NCI-H2107 treated with DMSO at 0.1 percent for 48 hours (cell line): ENCODE data around the gene VWDE.
A peak's percentile ranks its signal among the peaks of the same experiment; 100 is the strongest.
"Not testable (repeated sequence)": the region's sequence is repeated elsewhere in the genome, so short reads cannot be mapped to it uniquely, and the experiment has no call there.

ENCODE experiments used
- DNase-seq: peaks from one replicate; lab custom pipeline; 2025; ENCODE audit not compliant: unreplicated experiment; lab: John Stamatoyannopoulos, UW

The VWDE gene

DNA sequence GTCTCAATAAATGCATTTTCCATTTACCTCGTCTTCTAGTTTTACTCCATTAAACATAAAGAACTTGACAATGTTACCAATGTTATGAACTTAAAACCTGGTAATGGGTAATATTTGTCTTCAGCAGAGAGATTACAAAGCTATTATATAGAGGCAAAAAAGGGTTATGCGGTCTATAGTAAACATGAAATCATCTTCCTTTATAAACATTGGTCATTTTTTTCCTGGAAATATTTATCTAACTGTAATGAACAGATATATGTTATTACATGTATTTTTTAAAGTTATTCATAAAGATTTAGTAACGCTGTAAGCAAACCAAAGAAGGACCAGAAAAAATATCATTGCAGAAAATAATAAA is 1.3 kb downstream of the VWDE start:
- peak; percentile 18 for DNase-seq

DNA sequence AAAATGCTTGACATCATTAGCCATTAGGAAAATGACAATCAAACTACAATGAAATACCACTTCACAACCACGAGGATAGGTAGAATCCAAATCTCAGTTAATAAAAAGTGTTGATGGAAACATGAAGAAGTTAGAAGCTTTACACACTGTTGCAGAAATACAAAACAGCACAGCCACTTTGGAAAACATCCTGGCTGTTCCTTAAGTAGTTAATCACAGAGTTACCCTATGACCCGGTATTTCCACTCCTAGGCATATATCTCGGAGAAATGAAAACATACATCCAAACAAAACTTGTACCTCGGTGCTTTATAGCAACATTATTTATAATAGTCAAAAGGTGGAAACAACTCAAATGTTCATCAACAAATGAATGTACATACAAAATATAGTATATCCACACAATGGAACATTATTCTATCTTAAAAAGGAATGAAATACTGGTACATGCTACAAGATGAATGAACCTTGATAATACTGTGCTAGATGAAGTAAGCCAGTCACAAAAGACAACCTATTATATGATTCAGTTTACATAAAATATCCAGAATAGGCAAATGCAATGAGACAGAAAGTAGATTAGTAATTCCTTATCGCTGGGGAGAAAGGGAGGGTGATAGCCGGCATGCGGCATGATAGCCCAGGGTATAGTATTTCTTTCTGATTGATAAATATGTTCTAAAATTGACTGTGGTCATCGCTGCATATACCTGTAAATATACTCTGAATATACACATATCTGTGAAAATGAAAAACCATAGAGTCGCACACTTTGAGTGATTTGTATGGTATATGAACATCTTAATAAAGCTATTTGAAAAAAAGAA is 1.9 kb downstream of the VWDE start:
- DNase-seq, result no peak

DNA sequence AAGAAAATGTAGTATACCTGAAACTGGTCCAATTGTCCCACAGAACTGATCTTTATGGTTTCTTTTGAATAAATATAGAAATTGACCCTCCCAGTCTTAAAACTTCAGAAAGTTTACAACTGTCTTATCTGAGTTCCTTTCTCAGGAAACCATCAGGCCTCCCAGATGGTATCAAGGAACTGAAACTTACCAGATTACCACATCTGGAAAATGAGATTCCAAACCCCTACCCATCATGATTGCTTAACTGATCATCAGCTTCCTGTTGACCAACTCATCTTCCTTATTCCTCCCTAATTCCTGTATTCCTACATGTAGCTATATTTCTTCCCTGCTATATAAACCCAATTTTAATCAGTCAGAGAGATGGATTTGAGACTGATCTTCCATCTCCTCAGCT is 5.5 kb downstream of the VWDE start:
- DNase-seq, result no peak

DNA sequence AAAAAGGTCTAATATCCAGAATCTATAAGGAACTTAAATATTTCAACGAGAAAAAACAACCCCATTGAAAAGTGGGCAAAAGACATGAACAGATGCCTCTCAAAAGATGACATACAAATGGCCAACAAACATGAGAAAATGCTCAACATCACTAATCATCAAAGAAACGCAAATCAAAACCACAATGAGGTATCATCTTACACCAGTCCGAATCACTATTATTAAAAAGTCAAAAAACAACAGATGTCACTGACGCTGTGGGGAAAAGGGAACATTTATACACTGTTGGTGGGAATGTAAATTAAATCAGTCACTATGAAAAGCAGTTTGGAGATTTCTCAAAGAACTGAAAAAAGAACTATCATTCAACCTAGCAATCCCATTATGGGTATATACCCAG is 6.0 kb downstream of the VWDE start:
- DNase-seq, result no peak

DNA sequence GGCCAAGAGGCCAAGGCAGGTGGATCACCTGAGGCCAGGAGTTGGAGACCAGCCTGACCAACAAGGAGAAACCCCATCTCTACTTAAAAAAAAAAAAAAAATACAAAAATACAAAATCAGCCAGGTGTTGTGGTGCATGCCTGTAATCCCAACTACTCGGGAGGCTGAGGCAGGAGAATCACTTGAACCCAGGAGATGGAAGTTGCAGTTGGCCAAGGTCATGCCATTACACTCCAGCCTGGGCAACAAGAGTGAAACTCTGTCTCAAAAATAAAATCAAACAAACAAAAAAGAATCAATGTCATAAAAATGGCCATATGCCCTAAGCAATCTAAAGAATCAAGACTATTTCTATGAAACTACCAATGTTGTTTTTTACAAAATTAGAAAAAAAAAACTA is 7.0 kb downstream of the VWDE start:
- not testable (repeated sequence) for DNase-seq

DNA sequence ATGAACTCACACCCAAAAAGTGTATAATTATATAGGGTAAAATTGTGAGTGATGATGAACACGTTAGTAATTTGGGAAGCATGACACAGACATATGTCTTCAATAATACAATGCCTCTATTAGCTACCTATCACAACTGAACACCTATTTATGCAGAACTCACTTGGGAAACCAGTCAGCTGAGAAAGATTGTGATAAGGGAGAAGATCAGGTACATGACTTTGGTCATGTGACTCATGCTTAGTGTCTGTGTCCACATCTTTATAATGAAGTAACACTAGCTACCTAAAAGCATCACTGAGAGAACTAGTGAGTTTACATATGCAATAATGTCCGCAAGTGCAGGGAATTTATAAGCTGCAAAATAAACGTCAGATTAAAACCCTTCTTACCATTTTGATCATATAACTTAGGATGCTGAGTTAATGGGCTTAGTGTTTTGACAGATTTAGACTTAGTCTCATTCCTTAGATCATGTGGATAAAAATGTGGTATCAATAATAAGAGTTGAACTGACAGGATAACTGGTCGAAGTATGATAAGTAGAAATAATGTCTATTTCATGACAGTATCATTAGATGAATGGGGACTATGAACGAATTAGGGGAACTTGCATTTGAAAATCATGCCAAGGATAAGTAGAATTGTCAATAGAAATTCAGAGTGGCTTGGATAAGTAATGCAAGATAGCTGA is 11.6 kb downstream of the VWDE start:
- no peak for DNase-seq

DNA sequence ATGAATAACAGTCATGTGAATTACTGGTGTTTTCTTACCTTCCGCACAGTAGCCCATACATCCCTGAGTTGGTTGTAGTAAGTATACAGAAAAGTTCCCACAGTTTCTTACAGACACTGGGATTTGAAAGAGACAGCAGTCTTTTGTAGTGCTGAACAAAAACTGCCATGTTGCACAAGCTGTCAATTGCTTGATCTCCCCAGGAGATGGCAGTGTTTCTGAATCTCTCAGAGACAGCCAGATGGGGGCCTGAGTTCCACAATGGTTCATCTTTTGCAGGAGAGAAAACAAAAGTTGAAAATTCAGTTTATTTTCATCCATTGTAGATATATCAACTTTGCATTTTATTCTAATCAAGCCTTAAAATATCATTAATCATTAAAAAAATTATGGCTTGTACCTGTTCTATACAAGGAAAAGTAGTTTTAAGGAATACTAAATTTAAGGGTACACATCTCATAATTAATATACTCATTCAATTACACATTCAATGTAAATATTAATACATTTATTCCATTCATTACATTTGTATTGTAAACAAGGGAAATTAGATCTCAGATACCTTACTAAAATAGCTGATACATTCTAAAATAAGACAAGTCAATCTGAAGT is 14.5 kb downstream of the VWDE start:
- peak; percentile 65 for DNase-seq

DNA sequence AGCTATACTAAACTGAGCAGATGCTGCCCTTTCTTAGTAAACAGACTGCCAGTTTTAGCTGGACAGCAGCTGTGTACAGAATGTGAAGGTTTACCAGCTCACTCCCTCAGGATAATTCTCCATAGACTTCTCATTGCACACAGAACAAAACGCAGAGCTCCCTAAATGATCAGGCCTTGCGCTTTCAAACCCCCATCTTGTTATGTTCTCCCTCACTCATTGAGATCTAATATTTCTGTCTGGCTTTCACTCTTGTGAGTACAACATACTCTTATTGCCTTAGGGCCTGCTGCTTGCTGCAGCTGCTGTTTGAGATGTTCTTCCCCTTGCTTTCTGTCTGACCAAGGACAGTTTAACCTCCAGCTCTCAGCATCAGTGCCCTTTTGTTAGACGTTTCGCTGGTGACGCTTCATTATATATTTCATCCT is 17.3 kb downstream of the VWDE start:
- DNase-seq, result peak; percentile 80

DNA sequence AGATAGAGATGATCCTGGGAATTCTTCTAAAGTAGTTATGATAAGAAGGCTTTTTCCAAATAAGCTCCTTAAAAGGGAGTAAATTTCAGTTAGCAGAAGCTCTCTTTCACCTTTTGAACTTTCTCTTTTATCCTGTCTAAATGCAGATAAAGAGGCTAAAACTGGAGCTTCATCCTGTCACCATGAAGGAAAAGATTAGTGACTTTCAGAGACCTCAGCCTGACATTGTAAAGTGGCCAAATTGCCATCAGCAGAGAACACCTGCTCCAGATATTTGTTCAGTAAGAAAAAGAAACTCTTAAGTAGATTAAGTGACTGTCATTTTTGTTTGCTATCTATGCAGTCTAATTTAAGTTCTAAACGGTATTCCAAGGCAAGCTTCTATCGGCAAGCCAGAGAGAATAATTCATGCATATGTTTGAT is 18.3 kb downstream of the VWDE start:
- peak; percentile 44 for DNase-seq

DNA sequence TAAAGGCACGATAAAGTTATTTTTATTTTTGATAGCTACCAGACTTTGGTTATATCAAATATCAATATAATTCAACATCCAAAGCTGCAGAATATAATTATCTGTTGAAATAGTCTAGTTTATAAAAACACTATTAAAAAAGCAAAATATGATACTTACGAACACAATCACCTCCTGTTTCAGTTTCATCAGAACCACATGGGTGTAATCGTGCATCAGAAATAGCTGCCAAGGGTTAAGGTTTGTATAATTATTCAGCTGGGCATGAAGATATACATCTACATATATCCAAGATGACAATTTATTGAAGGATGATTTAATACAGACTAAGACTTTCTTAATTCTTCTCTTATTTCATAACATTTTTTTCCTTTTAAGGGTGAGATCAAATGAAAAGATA is 20.3 kb downstream of the VWDE start:
- DNase-seq, result no peak

DNA sequence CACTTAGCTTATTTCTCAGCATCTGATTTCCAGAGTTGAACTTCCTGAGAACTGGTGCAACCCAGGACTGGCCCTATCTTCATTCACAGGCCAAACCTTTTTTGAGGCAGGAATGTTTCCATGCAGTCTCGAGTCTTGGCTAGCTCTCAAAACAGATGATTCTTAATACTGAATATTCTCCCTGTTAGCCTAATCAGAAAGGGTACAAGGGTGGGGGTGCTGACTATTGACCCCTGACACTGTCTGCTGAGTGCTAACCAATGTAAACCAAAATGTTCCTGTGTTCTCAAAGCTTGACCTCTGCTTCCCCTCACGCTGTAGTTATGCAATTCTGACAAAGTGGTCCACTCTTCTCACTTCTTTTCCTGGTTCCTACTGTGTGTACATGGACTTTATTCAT is 25.3 kb downstream of the VWDE start:
- no peak for DNase-seq

DNA sequence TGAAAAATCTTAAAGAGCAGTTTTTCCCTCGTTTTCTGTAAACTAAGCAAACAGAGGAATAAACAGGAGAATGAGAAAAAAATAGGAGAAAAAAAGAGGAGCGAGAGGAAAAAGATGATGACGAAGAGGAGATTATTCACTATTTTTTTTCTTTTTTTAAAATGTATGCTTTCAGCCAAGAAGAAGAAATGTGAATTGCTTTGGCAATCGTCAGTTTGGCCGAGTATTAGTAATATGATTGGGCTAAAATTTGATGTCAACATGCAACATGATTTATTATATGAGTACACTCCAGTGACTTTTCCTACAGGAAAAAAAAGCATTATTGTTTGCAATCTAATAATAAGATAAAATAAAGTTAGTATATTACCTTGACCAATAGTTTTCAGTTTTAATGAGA is 26.3 kb downstream of the VWDE start:
- no peak for DNase-seq

DNA sequence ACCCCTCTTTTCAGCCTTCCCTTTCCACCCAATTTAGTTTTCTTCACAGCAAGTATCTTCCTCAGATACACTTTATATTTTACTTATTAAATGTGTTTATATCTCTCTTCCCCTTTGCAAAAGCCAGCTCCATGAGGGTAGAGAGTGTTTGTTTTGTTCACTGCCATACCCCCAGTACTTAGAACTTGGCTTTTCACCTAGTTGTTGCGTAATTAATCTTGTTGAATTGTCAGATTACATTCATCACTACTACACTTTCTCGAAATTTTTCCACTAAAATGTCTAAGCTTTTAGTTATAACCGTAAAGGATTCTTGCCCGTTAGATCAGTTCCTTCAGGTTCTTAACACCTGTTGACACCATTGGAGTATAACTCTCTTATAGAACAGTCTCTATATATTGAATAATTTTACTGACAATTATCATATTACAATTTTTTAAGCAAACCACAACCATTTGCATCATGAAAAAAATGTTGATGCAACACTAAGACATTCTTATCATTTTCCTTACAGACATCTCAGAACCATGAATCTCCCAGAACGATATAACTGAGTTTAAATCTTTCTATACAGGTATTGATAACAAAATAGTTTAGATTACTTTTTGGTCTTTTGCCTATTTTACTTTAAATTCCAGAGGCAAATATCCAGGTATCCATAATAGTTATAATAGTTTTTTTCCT is 29.9 kb downstream of the VWDE start:
- no peak for DNase-seq

DNA sequence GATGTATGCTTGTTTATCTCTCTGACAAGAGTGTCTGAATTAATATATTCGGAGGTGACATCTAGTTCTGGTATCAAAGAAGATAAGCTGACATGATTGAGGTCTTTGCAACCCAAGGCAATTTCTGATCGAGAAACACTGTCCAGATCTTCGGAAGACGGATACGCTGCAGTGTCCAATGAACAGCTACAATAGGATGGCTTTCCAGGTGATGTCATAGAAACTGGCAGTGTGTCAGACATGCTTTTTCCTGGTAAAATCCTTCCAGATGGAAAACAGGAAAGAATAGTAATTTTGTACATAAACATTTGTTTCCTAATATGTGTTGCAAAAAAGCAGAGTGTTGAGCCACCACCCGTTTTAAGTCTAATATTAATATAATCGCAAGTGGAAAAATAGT is 33.4 kb downstream of the VWDE start:
- no peak for DNase-seq

DNA sequence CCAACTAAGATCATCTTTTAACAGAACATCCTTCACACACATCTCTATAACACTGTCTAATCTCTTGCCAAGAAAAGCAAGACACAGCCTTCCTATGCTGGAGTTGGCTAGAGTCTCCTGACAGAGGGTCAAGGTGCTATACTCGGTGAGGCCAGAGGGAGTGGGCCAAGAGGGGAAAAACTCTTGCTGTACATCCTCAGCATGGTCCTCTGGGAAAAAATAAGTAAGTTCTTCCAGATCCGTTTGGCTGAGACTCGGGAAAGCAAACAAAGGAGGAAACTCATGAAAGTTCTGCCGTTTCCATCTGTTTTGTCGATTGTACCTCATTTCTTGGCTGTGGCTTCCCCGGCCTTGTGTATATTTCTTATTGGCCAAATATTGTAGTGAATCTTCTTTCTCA is 33.9 kb downstream of the VWDE start:
- no peak for DNase-seq

DNA sequence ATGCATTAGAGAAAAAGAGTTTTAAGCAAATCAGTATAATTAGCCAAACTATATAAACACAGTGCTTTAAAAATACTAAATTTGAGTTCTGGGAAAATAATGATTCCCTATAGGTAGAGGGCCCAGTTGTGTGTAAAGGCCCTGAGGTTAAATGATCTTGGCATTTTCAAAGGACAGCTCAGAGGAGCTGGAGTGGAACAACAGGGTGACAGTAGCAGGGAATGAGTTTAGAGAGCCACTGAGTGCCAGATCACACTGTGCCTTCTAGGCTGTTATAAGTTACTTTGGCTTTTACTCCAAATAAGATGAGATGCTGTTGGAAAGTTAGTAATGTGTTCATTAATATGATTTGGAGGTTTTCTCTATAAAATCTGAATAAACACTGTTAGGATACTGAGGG is 34.6 kb downstream of the VWDE start:
- no peak for DNase-seq

DNA sequence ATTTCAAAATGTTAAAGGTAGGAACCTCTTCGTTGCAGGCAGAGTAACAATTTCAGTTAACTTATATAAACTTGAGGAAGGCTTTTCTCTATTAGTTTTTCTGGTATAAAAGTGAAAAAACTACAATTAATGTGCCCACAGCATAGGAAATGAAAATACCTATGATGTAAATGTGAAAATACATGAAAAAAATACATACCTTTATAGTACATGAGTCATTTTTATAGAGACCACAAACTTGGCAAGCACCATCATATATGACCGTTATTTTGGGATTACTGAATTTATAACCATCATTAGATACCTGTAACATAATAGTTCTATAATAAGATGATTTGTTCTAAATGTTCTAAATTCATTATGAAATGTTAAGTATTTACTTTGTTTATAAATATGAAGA is 42.7 kb downstream of the VWDE start:
- no peak for DNase-seq

DNA sequence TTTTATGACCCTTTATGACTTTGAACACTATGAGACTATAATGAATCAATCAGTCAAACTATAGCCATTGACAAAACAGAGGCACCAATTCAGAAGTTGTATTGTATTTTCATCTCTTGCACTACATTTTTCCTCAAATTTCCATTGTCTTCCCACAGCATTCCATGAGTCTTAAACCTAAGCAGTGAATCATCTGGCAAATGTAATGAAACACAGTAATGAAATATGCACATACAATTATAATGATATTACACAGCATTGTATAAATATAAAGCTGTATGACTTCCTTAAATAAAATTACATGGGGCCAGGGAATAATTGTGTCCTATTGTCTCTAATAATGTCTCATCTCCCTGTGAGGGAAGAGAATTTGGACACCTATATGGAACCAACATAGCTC is 45.0 kb downstream of the VWDE start:
- DNase-seq, result no peak

DNA sequence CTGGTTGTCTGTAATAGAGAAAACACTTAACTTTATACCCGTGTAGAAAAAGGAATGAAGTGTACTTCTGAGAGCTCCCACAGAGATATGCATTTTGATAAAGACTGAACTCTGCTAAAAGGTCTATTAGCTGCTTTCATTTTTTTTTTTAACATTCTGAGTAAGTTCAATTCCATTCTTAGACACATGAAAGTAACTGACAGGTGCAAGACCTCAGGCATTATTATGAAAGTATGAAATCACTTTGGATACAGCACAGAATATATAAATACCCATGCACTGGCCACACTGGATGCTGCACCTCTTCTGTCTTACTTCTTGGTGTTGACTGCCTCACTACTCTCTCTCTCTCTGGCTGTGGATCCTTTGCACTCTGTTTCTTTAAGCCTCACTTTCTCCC is 46.2 kb downstream of the VWDE start:
- DNase-seq, result peak; percentile 20

DNA sequence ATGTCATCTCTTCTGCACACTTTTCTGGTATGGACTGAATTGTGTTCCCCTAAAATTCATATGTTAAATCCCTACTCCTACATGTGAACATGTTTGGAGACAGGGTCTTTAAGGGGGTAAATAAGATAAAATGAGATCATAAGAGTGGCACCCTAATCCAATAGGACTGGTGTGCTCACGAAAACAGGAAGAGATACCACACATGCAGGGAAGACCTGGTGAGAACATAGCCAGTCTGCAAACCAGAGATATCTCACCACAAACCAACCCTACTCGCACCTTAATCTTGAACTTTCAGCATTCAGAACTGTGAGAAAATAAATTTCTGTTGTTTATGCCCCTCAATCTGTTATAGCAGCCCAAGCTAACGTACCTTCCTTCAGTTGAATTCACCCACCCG is 51.8 kb downstream of the VWDE start:
- DNase-seq, result no peak

DNA sequence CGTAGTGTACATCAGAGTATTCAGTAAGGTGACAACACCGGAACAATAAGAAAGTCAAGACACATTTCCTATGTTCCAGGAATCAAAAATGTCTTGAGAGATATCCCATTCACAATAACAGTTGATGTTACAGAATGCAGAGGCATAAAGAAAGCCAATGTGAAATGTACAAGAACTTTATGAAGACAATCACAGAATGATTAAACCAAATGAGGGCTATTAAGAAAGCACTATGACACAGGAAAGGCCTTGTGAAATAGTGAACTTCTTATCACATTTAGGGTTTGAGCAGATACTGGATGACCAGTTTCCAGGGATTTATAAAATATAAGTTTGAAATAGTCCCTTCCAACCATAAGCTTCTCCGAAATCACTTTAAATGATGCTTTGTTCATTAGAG is 52.7 kb downstream of the VWDE start:
- no peak for DNase-seq

DNA sequence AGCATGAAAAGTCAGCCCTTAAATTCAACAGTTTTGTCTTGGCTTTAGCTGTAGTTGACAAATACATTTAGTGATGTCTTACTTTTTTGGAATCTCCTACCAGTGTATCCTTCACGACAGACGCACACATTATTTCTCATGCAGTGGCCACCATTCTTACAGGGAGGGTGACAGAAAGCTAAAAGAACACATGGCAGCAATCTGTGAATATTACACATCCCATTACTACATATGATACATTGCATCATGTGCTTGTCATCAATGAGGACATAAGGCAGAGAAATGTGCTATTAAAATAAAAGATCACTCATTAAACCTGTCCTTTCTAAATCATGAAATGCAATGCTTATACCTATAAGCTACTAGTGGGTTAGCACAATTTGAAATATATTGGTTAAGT is 66.6 kb downstream of the VWDE start:
- DNase-seq, result no peak
